ENCODE measurements around the gene CD1C.

Gene CD1C

GRCh38 chr1:158283965-158284364 is 5.8 kb upstream of the CD1C start:
- H3K9ac ChIP-seq (ENCODE audit: low read length): no peak overlapping the region
- H3K36me3 ChIP-seq (ENCODE audit: insufficient read depth, low read length): no peaks in the 10 kb centered on the region
- no peak for TF ChIP-seq EZH2 (IDR thresholded peaks at IDR 0.05; ENCODE audit: borderline replicate concordance, low read length)
- no peak for TF ChIP-seq CTCF (IDR thresholded peaks at IDR 0.05; ENCODE audit: low read length)
- H4K20me1 ChIP-seq (ENCODE audit: insufficient read depth, low read length): no peaks in the 10 kb centered on the region
- H3K79me2 ChIP-seq (ENCODE audit: insufficient read depth, low read length): no peaks in the 10 kb centered on the region
- no peaks in the 10 kb centered on the region for H3K9me3 ChIP-seq (ENCODE audit: low read length)
- H3F3A ChIP-seq (ENCODE audit: insufficient read depth, low read length): no peaks in the 10 kb centered on the region
- no peak overlapping the region for H3K27ac ChIP-seq (ENCODE audit: low read depth, low read length, poor library complexity, severe bottlenecking)
- H3K4me1 ChIP-seq (ENCODE audit: insufficient read depth, low read length, severe bottlenecking): peaks cover 45% of the 10 kb centered on the region
- H3K4me2 ChIP-seq (ENCODE audit: low read length): no peak overlapping the region
- H3K4me3 ChIP-seq (ENCODE audit: low read depth, low read length, poor library complexity, severe bottlenecking): no peak overlapping the region
- H3K9me2 ChIP-seq (ENCODE audit: low read depth, low read length): no peaks in the 10 kb centered on the region
- H3K27me3 ChIP-seq (ENCODE audit: insufficient read depth, low read length): no peaks in the 10 kb centered on the region
- no peak overlapping the region for H2AFZ ChIP-seq (ENCODE audit: low read length)

DNA sequence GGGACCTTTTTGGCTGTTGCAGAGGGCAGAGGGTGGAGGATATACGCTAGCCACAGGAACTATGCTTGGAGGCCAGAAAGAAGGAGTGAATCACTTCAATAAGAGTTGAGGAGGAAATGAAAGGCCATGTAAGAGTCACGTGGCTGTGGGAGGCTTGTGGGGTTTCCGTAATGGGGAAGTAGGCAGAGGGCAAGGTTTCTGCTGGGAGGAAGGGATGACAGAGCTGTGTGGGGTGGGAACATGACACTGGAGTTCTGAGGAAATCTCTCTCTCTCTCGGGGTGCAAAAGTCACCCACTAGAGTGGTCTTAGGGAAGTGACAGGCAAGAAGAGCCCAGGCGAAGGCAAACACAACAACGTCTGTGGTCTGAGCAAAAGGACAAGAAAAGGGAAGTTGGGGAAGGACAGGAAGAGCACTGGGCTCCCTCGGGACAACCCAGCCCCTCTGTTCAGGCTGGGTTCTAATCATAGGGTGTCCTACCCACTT is 3.9 kb upstream of the CD1C start:
- Histone ChIP-seq H3K4me1 (ENCODE audit: insufficient read depth, low read length, severe bottlenecking) (peaks cover 62% of the 10 kb centered on the region), H3K36me3 (ENCODE audit: insufficient read depth, low read length) (no peaks in the 10 kb centered on the region), H3K27me3 (ENCODE audit: insufficient read depth, low read length) (no peaks in the 10 kb centered on the region), H3F3A (ENCODE audit: insufficient read depth, low read length) (no peaks in the 10 kb centered on the region), H3K9me2 (ENCODE audit: low read depth, low read length) (no peaks in the 10 kb centered on the region), H3K9ac (ENCODE audit: low read length) (no peak overlapping the region; the same call in 1 of the 2 replicates), H3K4me2 (ENCODE audit: low read length) (peak overlapping the region; percentile 60), H3K4me3 (ENCODE audit: low read depth, low read length, poor library complexity, severe bottlenecking) (peak overlapping the region; percentile 37), H3K79me2 (ENCODE audit: insufficient read depth, low read length) (no peaks in the 10 kb centered on the region), H2AFZ (ENCODE audit: low read length) (peak overlapping the region; percentile 2; the same call in 1 of the 2 replicates), H4K20me1 (ENCODE audit: insufficient read depth, low read length) (no peaks in the 10 kb centered on the region), H3K27ac (ENCODE audit: low read depth, low read length, poor library complexity, severe bottlenecking) (peak overlapping the region; percentile 86), H3K9me3 (ENCODE audit: low read length) (no peaks in the 10 kb centered on the region)
- TF ChIP-seq EZH2 (IDR thresholded peaks at IDR 0.05; ENCODE audit: borderline replicate concordance, low read length) (no peak), CTCF (IDR thresholded peaks at IDR 0.05; ENCODE audit: low read length) (no peak)

DNA sequence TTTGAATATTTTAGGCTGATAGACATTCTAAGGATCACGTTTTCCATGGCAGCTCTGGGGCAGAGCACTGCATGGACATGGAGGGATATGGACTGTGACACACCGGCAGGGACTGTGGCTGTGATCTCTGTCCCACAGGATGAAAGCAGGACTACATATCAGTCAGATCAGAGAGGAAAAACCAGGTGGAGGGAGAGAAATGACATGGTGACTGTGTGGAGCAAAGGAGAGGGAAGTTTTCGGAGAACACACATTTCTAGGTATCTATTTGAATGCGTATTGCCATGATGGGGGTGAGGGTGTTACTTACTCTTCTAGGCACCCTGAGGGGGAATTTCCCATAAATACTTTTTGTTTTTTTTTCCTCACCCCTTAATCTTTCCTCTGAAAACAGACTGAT is 3.2 kb upstream of the CD1C start:
- H3K27ac ChIP-seq (ENCODE audit: low read depth, low read length, poor library complexity, severe bottlenecking): peak overlapping the region; percentile 86
- H3K4me1 ChIP-seq (ENCODE audit: insufficient read depth, low read length, severe bottlenecking): peaks cover 67% of the 10 kb centered on the region
- peak overlapping the region; percentile 60 for H3K4me2 ChIP-seq (ENCODE audit: low read length)
- H3F3A ChIP-seq (ENCODE audit: insufficient read depth, low read length): no peaks in the 10 kb centered on the region
- no peaks in the 10 kb centered on the region for H3K9me3 ChIP-seq (ENCODE audit: low read length)
- no peaks in the 10 kb centered on the region for H3K79me2 ChIP-seq (ENCODE audit: insufficient read depth, low read length)
- TF ChIP-seq EZH2 (IDR thresholded peaks at IDR 0.05; ENCODE audit: borderline replicate concordance, low read length): no peak
- no peak for TF ChIP-seq CTCF (IDR thresholded peaks at IDR 0.05; ENCODE audit: low read length)
- H3K9me2 ChIP-seq (ENCODE audit: low read depth, low read length): no peaks in the 10 kb centered on the region
- H4K20me1 ChIP-seq (ENCODE audit: insufficient read depth, low read length): no peaks in the 10 kb centered on the region
- no peak overlapping the region for H2AFZ ChIP-seq (ENCODE audit: low read length)
- no peak overlapping the region; the same call in 1 of the 2 replicates for H3K9ac ChIP-seq (ENCODE audit: low read length)
- H3K27me3 ChIP-seq (ENCODE audit: insufficient read depth, low read length): no peaks in the 10 kb centered on the region
- no peaks in the 10 kb centered on the region for H3K36me3 ChIP-seq (ENCODE audit: insufficient read depth, low read length)
- peak overlapping the region; percentile 37 for H3K4me3 ChIP-seq (ENCODE audit: low read depth, low read length, poor library complexity, severe bottlenecking)
